Inferior parietal cortex (tissue), 1 donor: ENCODE results near the gene ARX.

ENCODE experiments used
- DNase-seq: peaks from one replicate; pipeline ENCODE4 v3.0.0-alpha.2; 2016; ENCODE audit errors: extremely low spot score

The ARX gene

GRCh38 chrX:25016938-25017598 is 1.3 kb upstream of the ARX start:
- DNase-seq = no peak

GRCh38 chrX:25016361-25016671 is 551 bp upstream of the ARX start:
- no peak for DNase-seq

- no peak for DNase-seq
Observed at GRCh38 chrX:25014366-25014838, 1.4 kb downstream of the ARX start.

GRCh38 chrX:25013632-25014365 is 2.0 kb downstream of the ARX start:
- no peak for DNase-seq

- no peak for DNase-seq
Observed at GRCh38 chrX:25012793-25013631, 2.8 kb downstream of the ARX start.

- DNase-seq = no peak
Observed at GRCh38 chrX:25012433-25012735, 3.4 kb downstream of the ARX start.

GRCh38 chrX:25011589-25012432 is 4.0 kb downstream of the ARX start:
- DNase-seq = no peak

- no peak for DNase-seq
Observed at GRCh38 chrX:25010784-25011588, 4.8 kb downstream of the ARX start.

- no peak for DNase-seq
Observed at GRCh38 chrX:25009407-25009806, 6.4 kb downstream of the ARX start.

- DNase-seq = no peak
Observed at GRCh38 chrX:25007059-25008053, 8.4 kb downstream of the ARX start.

GRCh38 chrX:25006586-25007058 is 9.1 kb downstream of the ARX start:
- no peak for DNase-seq

- no peak for DNase-seq
Observed at GRCh38 chrX:25005382-25006185, 10.2 kb downstream of the ARX start.

GRCh38 chrX:25005034-25005381 is 10.8 kb downstream of the ARX start:
- no peak for DNase-seq

- no peak for DNase-seq
Observed at GRCh38 chrX:25004485-25005032, 11.2 kb downstream of the ARX start.

GRCh38 chrX:25004040-25004439 is 11.7 kb downstream of the ARX start:
- no peak for DNase-seq

- no peak for DNase-seq
Observed at GRCh38 chrX:25003066-25003849, 12.5 kb downstream of the ARX start.

GRCh38 chrX:25002661-25003020 is 13.1 kb downstream of the ARX start:
- DNase-seq = no peak
